Left ventricle myocardium superior (tissue), 1 donor: Measurements from ENCODE around the gene LCTL. TPM values are rescaled to one million over a fixed set of nuclear protein-coding genes. Genes with fewer than 3 reads are reported as not detected.
"Not testable (repeated sequence)": the region's sequence is repeated elsewhere in the genome, so short reads cannot be mapped to it uniquely, and the experiment has no call there.

Source experiments
- ATAC-seq: fragments of 200-7000 bp; cut with Tn5 transposase; one replicate; pipeline ENCODE4 v1.9.1; 2020; ENCODE audit warnings: mild to moderate bottlenecking, moderate library complexity
- DNase-seq: peaks from one replicate; pipeline ENCODE4 v3.0.0-alpha.2; 2020
- intact Hi-C: fragments of 100-400 bp; cut with micrococcal nuclease; formaldehyde crosslinking; loops from one replicate; pipeline ENCODE4 v1.11.0; 2022
- total RNA-seq: library from RNA; stranded (reverse); fragmentation: NEBNext Ultra II Directional; extraction: Animal tissue kit (Norgen Biotek cat#: 25700); gene quantifications from one replicate; pipeline ENCODE4 v1.2.1, GENCODE V29; 2021
- donor health status: DM: no; HTN: yes; CAD: no; lungs with severe emphysema.

LCTL gene
- total RNA-seq, 1 donor from 2014 or later = not detected

DNA sequence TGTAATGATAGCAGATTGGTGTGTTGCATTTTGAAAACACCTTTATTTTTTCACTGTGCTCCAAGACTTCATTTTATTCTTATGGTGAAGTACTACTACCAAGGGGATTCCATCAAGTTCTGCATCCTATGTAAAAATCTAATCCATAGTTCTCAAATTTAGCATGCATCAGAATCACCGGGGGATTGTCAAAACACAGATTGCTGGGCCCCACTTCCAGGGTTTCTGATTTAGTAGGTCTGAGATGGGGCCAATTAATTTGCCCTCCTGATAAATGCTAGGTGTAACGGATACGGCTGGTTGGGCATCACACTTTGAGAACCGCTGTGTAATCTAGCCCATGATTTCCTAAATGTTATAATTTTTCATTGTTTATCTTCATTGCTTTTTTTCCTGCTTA is 60.0 kb downstream of the LCTL start:
- intact Hi-C loops = no loop called here

DNA sequence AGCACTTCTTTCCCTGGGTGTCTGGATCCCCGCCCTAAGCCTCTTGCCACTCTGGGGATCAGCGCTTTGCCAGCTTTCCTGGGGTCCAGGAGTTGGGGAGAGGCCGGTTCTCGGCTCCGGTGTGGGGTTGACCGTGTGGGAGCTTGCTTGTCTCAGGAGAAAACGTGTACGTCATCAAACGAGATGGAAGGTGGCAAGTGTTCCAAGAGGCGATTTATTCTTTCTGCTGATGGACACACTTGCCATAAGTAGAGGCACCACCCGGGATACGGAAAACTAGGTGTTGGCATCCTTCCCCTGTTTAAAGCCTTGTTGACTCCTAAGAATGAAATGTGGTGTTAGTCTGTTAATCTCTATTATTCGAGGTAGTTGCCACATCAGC is 60.4 kb downstream of the LCTL start:
- no peak for ATAC-seq
- intact Hi-C loops = no loop called here
- DNase-seq = no peak

More for the DNA sequence above, 60.0 kb downstream of the LCTL start:
- DNase-seq = no peak
- ATAC-seq = no peak

DNA sequence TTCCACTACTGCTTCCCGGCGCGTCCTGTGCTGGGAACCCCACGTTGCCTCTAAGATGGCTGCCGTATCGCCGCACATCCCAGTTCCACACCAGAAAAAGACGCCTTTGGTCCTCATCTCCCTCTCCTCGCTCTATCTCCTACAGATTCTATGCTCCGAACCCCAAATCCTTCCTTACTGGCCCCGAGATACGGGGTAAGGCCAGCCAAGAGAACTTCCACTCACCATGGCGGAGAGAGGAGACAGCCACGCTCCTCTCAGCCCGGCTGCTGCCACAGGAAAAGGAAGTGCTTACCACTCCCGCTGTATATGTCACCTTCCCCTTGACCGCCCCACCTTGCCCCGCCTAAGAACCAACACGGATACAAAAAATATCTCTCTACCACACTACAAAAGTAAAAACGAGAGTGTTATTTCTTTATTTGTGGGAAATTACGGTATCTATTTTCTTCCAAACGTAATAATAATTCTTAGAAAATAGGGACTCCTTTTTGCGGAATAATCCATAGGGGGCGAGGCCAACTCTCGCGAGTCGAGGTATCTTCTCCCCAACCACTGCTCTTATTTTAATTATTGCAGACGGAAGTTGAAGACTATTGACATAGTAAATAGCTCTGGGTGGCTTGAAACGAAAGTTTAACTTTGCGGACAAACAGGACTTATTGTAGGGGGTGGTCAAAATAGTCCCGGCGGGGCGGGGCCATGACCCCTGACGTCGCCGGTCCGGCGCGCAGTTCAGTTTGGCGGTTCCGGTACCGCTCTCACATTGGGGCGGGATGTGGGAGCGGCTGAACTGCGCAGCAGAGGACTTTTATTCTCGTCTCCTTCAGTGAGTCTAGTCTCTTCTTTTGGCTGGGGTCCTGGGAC is 61.0 kb downstream of the LCTL start, which contains the start of the genes RPL4 and ZWILCH:
Gene RPL4, minus strand, starts transcription at position 293 of the 867 bp plus-strand sequence. Its CDS starts 65 bp downstream, at position 228.
Gene ZWILCH, plus strand, starts transcription at position 764 of the 867 bp plus-strand sequence. Its CDS starts 13 bp downstream, at position 777.
- intact Hi-C loops = loop anchor here (5.0 kb wide), 1 partner anchor 117 kb away; the partner anchor contains the start of gene MAP2K1

DNA sequence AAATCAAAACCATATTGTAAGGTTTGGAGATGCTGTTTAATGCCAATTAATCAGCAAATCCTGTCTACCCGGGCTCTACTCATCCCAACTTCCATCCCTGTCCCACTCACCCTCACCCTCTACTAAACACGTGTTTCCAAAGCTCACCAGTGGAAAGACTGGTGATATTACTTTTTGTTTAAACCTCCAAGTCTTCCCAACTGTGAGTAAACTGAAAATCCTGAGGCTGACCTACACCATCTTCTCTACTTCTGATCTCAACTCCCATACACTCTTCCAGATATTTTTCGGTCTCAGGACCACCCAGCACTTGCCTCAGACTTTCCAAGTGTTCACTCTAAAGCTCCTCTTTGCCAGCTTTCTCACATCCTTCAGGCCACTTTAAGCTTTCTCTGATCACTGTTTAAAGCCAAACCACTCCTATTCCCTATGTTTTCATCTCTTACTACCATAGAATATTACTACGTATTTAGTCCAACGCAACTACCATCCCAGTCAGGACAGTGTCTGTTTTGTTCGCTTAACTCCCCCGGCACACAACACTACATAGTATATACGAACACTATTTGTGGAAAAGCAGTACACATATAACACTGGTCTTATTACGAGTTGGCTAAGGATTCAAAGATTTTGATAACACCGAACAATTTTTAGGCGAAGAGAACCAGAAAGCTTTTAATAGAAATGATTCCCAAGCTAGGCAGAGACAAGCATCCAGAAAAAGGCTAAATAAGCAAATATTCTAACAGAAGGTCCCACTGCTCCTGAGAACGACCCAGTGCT is 61.8 kb downstream of the LCTL start:
- intact Hi-C loops = loop anchor here (5.0 kb wide), 1 partner anchor 117 kb away; the partner anchor contains the start of gene MAP2K1
- DNase-seq = no peak
- ATAC-seq = no peak

More for the DNA sequence above, 61.0 kb downstream of the LCTL start, which contains the start of the genes RPL4 and ZWILCH:
- peak; percentile 86 for DNase-seq
- ATAC-seq = peak; percentile 96

DNA sequence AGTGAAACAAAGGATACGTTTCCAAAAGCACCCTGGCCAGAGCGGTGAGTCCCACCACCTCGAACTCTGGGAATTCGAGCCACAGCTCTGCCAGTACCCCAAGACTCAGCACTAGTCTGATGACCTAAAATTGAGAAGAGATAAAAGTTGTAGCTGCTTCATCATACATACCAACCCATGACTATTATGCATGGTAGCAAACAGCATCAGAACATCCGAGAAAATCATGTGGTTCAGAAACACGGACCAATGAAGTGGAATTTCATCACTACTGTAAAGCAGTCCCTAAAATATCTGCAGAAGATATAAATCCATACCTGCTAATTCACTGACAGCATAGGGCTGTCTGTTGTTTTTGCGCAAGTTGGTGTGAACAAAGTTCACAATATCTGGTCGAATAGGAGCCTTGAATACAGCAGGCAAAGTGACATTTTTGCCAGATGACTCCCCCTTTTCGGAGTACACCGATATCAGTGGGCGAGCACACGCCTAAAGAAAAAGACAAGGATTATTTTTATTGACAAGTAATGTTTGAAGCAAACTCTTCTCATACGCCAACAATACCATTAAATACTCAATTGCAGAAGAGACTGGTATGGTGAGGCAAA is 62.7 kb downstream of the LCTL start:
- intact Hi-C loops = loop anchor here (5.0 kb wide), 1 partner anchor 116 kb away; the partner anchor contains the start of gene MAP2K1
- not testable (repeated sequence) for ATAC-seq

DNA sequence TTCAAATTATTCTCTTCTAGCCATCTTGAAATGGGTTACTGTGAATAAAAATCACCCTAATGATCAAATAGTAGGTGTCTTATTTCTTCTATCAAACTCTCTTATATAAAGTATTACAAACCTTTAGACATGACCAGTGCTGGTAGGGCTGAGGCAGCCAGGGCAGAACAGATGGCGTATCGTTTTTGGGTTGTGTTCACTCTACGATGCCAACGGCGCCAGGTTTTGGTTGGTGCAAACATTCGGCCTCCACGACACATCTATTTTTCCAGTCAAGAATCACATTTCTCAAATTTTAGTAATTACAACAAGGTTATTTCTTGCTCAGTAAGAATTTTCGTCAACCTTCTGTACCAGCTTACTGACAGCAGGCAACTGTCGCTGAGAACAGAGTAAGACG is 63.3 kb downstream of the LCTL start:
- no peak for ATAC-seq

More for the DNA sequence above, 62.7 kb downstream of the LCTL start:
- DNase-seq = not testable (repeated sequence)

DNA sequence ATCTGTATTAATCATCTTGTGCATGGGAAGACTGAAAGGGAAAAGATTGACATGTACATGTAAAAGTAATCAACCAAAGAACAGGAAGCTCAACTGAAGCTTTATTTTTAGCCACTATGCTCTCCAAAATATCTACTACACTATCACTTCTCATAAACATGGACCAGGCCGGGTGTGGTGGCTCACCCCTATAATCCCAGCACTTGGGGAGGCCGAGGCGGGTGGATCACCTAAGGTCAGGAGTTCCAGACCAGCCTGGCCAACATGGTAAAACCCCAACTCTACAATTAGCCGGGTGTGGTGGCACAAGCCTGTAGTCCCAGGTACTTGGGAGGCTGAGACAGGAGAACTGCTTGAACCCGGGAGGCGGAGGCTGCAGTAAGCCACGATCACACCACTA is 65.5 kb downstream of the LCTL start:
- ATAC-seq, DNase-seq: not testable (repeated sequence)
- intact Hi-C loops = loop anchor here (5.0 kb wide), 1 partner anchor 113 kb away; the partner anchor contains the start of gene MAP2K1

More for the DNA sequence above, 63.3 kb downstream of the LCTL start:
- no peak for DNase-seq
- intact Hi-C loops = loop anchor here (5.0 kb wide), 1 partner anchor 115 kb away; the partner anchor contains the start of gene MAP2K1

DNA sequence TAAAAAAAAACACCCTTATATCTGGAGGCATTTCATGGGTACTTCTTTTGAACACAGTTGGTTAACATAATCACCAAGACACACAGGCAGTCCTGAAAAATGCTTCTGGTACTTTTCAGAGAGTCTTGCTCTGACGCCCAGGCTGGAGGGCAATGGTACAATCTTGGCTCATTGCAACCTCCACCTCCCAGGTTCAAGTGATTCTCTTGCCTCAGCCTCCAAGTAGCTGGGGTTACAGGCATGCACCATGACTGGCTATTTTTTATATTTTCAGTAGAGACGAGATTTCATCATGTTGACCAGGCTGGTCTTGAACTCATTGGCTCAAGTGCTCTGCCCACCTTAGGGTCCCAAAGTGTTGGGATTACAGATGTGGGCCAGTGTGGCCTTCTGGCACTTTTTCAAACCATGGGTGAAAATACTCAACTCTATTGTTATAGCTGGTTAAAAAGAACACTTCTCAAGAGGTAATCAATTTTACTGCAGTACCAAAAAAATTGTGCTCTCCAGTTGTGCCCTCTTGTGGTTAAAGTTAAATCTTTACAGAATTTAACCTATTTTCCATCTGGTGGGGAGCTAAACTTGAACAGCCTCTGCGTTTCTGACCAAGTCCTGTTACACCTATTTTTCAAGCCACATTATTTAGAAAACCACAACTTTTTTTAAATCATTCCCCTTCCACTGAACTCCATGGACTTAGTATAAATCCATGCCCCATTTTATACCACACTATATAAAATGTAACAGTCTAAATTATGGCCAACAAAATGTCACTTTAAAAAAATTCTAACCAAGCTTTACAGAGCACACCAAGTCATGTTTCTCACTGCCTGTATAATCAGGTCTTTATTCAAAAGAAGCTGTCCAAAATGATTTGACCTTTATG is 67.1 kb downstream of the LCTL start:
- ATAC-seq = no peak
- intact Hi-C loops = no loop called here

More for the DNA sequence above, 67.1 kb downstream of the LCTL start:
- no peak for DNase-seq

Other genes starting within 250 kb of the LCTL start
- 4.0 TPM for gene TIPIN, start 209.3 kb downstream of the LCTL start, total RNA-seq
- 40.4 TPM for gene MAP2K1, start 179.1 kb downstream of the LCTL start, total RNA-seq
- gene SNAPC5, start 68.2 kb downstream of the LCTL start, total RNA-seq = 39.2 TPM
- 1,305 TPM for gene RPL4, start 61.1 kb downstream of the LCTL start, total RNA-seq
- gene ZWILCH, start 60.7 kb downstream of the LCTL start, total RNA-seq = 1.8 TPM
- gene SMAD6, start 136.2 kb upstream of the LCTL start, total RNA-seq = 14.9 TPM